ENCODE data around the gene PRDM16. TPM values are rescaled to one million over a fixed set of nuclear protein-coding genes. Genes with fewer than 3 reads are reported as not detected.

PRDM16 gene
- polyA plus RNA-seq, 3 donors: not detected

DNA sequence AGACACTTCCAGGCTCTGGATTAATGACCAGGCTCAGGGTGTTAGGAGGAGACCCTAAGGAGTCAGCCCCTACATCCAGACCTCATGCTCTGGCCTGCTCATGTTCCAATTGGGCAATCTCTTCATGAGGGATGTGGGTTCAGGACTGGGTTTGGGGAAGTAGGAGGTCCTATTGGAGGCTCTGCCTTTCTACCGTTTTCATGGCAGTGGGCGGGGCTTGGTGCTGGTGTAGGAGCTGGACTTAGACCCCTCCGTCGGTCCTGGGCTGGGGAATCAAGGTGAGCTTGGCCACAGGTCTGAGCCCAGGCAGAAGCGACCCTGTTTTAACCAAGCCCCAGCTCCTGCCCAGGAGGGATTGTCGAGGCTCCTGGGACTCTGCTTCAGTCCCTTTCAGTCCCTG is 123.4 kb downstream of the PRDM16 start:
- TF ChIP-seq, protein P1, sequence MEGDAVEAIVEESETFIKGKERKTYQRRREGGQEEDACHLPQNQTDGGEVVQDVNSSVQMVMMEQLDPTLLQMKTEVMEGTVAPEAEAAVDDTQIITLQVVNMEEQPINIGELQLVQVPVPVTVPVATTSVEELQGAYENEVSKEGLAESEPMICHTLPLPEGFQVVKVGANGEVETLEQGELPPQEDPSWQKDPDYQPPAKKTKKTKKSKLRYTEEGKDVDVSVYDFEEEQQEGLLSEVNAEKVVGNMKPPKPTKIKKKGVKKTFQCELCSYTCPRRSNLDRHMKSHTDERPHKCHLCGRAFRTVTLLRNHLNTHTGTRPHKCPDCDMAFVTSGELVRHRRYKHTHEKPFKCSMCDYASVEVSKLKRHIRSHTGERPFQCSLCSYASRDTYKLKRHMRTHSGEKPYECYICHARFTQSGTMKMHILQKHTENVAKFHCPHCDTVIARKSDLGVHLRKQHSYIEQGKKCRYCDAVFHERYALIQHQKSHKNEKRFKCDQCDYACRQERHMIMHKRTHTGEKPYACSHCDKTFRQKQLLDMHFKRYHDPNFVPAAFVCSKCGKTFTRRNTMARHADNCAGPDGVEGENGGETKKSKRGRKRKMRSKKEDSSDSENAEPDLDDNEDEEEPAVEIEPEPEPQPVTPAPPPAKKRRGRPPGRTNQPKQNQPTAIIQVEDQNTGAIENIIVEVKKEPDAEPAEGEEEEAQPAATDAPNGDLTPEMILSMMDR (IDR thresholded peaks at IDR 0.05): no peak
- H3K36me3 Mint-ChIP-seq: no peaks in the 10 kb centered on the region
- 74% methylated on average over 6 of the region's 6 CpGs for WGBS (ENCODE audit: insufficient coverage)
- peaks cover 5 to 17% (median 9%) of the 10 kb centered on the region in 3 donors for H3K27me3 Mint-ChIP-seq (ENCODE audit: low read depth in 3 of 3)
- Histone ChIP-seq H3K79me2 (ENCODE audit: insufficient read depth, low read length) (no peaks in the 10 kb centered on the region), H3K36me3 (replicated peaks in 1 of 2; ENCODE audit: control insufficient read depth in 1 of 2, insufficient read depth in 2 of 2, low read length in 2 of 2) (no peaks in the 10 kb centered on the region), H3K9me3 (replicated peaks in 1 of 2; ENCODE audit: control insufficient read depth in 1 of 2, insufficient read depth in 1 of 2, low read length in 2 of 2) (no peaks in the 10 kb centered on the region), H3K4me2 (replicated peaks; ENCODE audit: extremely low read depth, low read length, poor library complexity, severe bottlenecking) (no peak overlapping the region), H2AFZ (ENCODE audit: insufficient read depth, low read depth, low read length, poor library complexity, severe bottlenecking) (peak overlapping the region; percentile 0), H3K9ac (ENCODE audit: insufficient read depth, low read length, poor library complexity, severe bottlenecking) (no peak overlapping the region), H3K27ac (ENCODE audit: low read depth in 1 of 2, low read length in 2 of 2) (no peak overlapping the region), H3K4me3 (replicated peaks in 1 of 3; ENCODE audit: low read depth in 2 of 3, low read length in 3 of 3) (no peak overlapping the region), H3K27me3 (ENCODE audit: control insufficient read depth in 2 of 2, insufficient read depth in 2 of 2, low read length in 2 of 2) (no peaks in the 10 kb centered on the region), H4K20me1 (ENCODE audit: insufficient read depth, low read length) (no peaks in the 10 kb centered on the region), H3K4me1 (ENCODE audit: control insufficient read depth in 1 of 2, insufficient read depth in 2 of 2, low read length in 2 of 2) (peaks cover 6 to 11% of the 10 kb centered on the region in 2 donors)
- no peak overlapping the region for H3K27ac Mint-ChIP-seq
- H3K9me3 Mint-ChIP-seq: peaks cover 0 to 7% (median 0%) of the 10 kb centered on the region in 7 donors
- peaks cover 8% of the 10 kb centered on the region for H3K4me1 Mint-ChIP-seq
- H3K4me3 Mint-ChIP-seq: no peak overlapping the region
- peak in 2 of 3 donors; percentile 9 to 10 for DNase-seq
- intact Hi-C loops (cut with micrococcal nuclease): no loop called here

DNA sequence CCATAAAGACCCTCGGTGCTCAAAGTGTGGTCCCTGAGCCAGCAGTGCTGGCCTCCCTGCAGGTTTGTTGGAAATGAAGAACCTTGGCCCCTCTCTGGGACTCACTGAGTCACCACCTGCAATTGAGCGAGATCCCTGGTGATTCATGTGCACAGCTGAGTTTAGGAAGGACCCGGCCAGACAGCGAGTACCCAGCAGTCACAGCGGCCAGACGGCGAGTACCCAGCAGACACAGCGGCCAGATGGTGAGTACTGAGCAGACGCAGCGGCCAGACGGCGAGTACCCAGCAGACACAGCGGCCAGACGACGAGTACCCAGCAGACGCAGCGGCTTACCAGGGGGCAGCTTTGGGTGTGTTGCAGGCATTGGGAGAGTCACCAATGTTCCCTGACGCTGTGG is 123.8 kb downstream of the PRDM16 start:
- Histone ChIP-seq H3K27me3 (ENCODE audit: control insufficient read depth in 2 of 2, insufficient read depth in 2 of 2, low read length in 2 of 2) (no peaks in the 10 kb centered on the region), H3K9ac (ENCODE audit: insufficient read depth, low read length, poor library complexity, severe bottlenecking) (no peak overlapping the region), H3K79me2 (ENCODE audit: insufficient read depth, low read length) (no peaks in the 10 kb centered on the region), H3K4me1 (ENCODE audit: control insufficient read depth in 1 of 2, insufficient read depth in 2 of 2, low read length in 2 of 2) (peaks cover 6 to 11% of the 10 kb centered on the region in 2 donors), H3K4me3 (replicated peaks in 1 of 3; ENCODE audit: low read depth in 2 of 3, low read length in 3 of 3) (no peak overlapping the region), H3K9me3 (replicated peaks in 1 of 2; ENCODE audit: control insufficient read depth in 1 of 2, insufficient read depth in 1 of 2, low read length in 2 of 2) (no peaks in the 10 kb centered on the region), H2AFZ (ENCODE audit: insufficient read depth, low read depth, low read length, poor library complexity, severe bottlenecking) (peak overlapping the region; percentile 0), H3K36me3 (replicated peaks in 1 of 2; ENCODE audit: control insufficient read depth in 1 of 2, insufficient read depth in 2 of 2, low read length in 2 of 2) (no peaks in the 10 kb centered on the region), H3K27ac (ENCODE audit: low read depth in 1 of 2, low read length in 2 of 2) (no peak overlapping the region), H3K4me2 (replicated peaks; ENCODE audit: extremely low read depth, low read length, poor library complexity, severe bottlenecking) (no peak overlapping the region), H4K20me1 (ENCODE audit: insufficient read depth, low read length) (no peaks in the 10 kb centered on the region)
- no peak overlapping the region for H3K4me3 Mint-ChIP-seq
- H3K36me3 Mint-ChIP-seq: no peaks in the 10 kb centered on the region
- TF ChIP-seq, protein P1 (IDR thresholded peaks at IDR 0.05): no peak
- peaks cover 8% of the 10 kb centered on the region for H3K4me1 Mint-ChIP-seq
- H3K9me3 Mint-ChIP-seq: peaks cover 0 to 7% (median 0%) of the 10 kb centered on the region in 7 donors
- WGBS (ENCODE audit: insufficient coverage): 91% methylated on average over 18 of the region's 18 CpGs
- peaks cover 5 to 14% (median 9%) of the 10 kb centered on the region in 3 donors for H3K27me3 Mint-ChIP-seq (ENCODE audit: low read depth in 3 of 3)
- intact Hi-C loops (cut with micrococcal nuclease): no loop called here
- DNase-seq: peak in 1 of 3 donors; percentile 3
- no peak overlapping the region for H3K27ac Mint-ChIP-seq

All from CD14-positive monocyte (primary cell).